Activated T-helper 2 cell treated with anti-CD3 and anti-CD28 coated beads, Interferon-gamma antibody, Interleukin-2, Interleukin-4, amounts not matched to agents 10 μg/mL and 5 μg/mL and 100 μg/mL, durations not matched to agents 14 hours and 24 hours and 36 hours (primary cell): ENCODE results near the gene MYO1H. TPM values are rescaled to one million over a fixed set of nuclear protein-coding genes. Genes with fewer than 3 reads are reported as not detected.

ENCODE experiments used
- DNase-seq: peaks from one replicate; pipeline ENCODE4 v3.0.0; 2021; ENCODE audit warnings: low spot score
- H3K27ac Mint-ChIP-seq: one replicate; pipeline ENCODE4 v1.8.0; 2021; ENCODE audit warnings: mixed read lengths
- H3K27me3 Mint-ChIP-seq: one replicate; pipeline ENCODE4 v1.8.0; 2021; ENCODE audit warnings: low read depth, mixed read lengths
- H3K36me3 Mint-ChIP-seq: one replicate; pipeline ENCODE4 v1.8.0; 2021; ENCODE audit warnings: low read depth, mixed read lengths
- H3K4me1 Mint-ChIP-seq: one replicate; pipeline ENCODE4 v1.8.0; 2021; ENCODE audit warnings: low read depth, mixed read lengths
- H3K4me3 Mint-ChIP-seq: one replicate; pipeline ENCODE4 v1.8.0; 2021; ENCODE audit warnings: low read depth, mild to moderate bottlenecking, moderate library complexity, mixed read lengths
- H3K9me3 Mint-ChIP-seq: one replicate; pipeline ENCODE4 v1.8.0; 2021; ENCODE audit warnings: mixed read lengths
- intact Hi-C: fragments of 100-400 bp; cut with micrococcal nuclease; formaldehyde crosslinking; loops from one replicate; pipeline ENCODE4 v1.15.1; 2023
- total RNA-seq: library from RNA; stranded (reverse); gene quantifications from 2 replicates; pipeline ENCODE4 v1.2.3, GENCODE V29; 2022

The MYO1H gene
- total RNA-seq, 1 donor from 2014 or later, result not detected

GRCh38 chr12:109449845-109450532 is 102.3 kb downstream of the MYO1H start:
- Mint-ChIP-seq H3K27ac (no peak overlapping the region), H3K4me1 (no peaks in the 10 kb centered on the region), H3K27me3 (no peaks in the 10 kb centered on the region), H3K36me3 (peaks cover 40% of the 10 kb centered on the region), H3K9me3 (no peaks in the 10 kb centered on the region), H3K4me3 (no peak overlapping the region)
- intact Hi-C loops, result no loop called here
- no peak for DNase-seq

DNA sequence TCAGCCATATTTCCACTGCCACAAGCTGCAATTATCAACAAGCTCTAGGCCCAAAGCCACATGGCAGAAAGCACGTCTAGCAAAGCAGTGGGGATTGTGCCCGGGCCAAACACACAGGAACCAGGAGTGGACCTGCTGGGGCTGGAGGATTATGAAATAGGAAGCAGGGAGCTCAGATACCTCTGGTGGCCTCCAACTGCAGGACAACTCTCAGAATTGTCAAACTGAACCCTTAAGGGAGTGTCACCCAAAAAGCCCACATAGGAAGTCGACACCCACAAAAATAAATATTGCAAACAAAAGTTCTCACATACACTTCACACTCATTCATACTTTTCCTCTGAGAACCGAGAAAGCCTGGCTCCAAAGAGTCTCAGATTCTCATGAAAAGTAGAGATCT is 103.3 kb downstream of the MYO1H start:
- Mint-ChIP-seq H3K27ac (no peak overlapping the region), H3K36me3 (peaks cover 47% of the 10 kb centered on the region), H3K4me3 (no peak overlapping the region), H3K27me3 (no peaks in the 10 kb centered on the region), H3K4me1 (no peaks in the 10 kb centered on the region), H3K9me3 (no peaks in the 10 kb centered on the region)
- no peak for DNase-seq
- intact Hi-C loops, result no loop called here

- DNase-seq, result no peak
- no peaks in the 10 kb centered on the region for H3K9me3 Mint-ChIP-seq
- H3K27me3 Mint-ChIP-seq, result no peaks in the 10 kb centered on the region
- no peaks in the 10 kb centered on the region for H3K4me1 Mint-ChIP-seq
- H3K27ac Mint-ChIP-seq, result no peak overlapping the region
- intact Hi-C loops, result no loop called here
- H3K36me3 Mint-ChIP-seq, result peaks cover 51% of the 10 kb centered on the region
- no peak overlapping the region for H3K4me3 Mint-ChIP-seq
Measured at GRCh38 chr12:109451400-109451799, 103.7 kb downstream of the MYO1H start.

DNA sequence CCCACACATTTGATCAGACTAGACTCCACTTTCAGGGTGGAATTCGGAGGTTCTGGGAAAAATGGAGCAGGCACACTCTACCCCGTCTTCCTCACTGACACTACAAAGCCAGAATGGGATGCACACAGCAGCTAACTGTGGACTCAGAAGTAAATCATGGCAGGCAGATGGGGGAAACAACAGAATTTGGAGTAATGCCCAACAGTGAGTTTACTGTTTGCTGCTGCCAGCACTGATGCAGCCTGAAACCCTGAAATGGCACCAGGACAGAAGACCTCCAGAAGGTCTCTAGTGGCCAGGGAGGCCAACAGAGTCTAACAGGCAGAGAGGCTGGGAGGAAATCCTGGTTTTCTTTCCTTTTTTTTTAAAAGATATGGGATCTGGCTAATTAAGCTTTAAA is 104.8 kb downstream of the MYO1H start:
- no peak for DNase-seq
- intact Hi-C loops, result no loop called here
- no peaks in the 10 kb centered on the region for H3K27me3 Mint-ChIP-seq
- no peak overlapping the region for H3K4me3 Mint-ChIP-seq
- H3K27ac Mint-ChIP-seq, result no peak overlapping the region
- H3K36me3 Mint-ChIP-seq, result peaks cover 61% of the 10 kb centered on the region
- H3K9me3 Mint-ChIP-seq, result no peaks in the 10 kb centered on the region
- H3K4me1 Mint-ChIP-seq, result no peaks in the 10 kb centered on the region

GRCh38 chr12:109455706-109456105 is 108.0 kb downstream of the MYO1H start:
- no peak overlapping the region for H3K4me3 Mint-ChIP-seq
- no peaks in the 10 kb centered on the region for H3K27me3 Mint-ChIP-seq
- H3K9me3 Mint-ChIP-seq, result no peaks in the 10 kb centered on the region
- no peak overlapping the region for H3K27ac Mint-ChIP-seq
- no peak for DNase-seq
- intact Hi-C loops, result no loop called here
- H3K4me1 Mint-ChIP-seq, result peaks cover 11% of the 10 kb centered on the region
- H3K36me3 Mint-ChIP-seq, result peaks cover 67% of the 10 kb centered on the region

GRCh38 chr12:109458086-109458485 is 110.4 kb downstream of the MYO1H start:
- no peak for DNase-seq
- H3K9me3 Mint-ChIP-seq, result no peaks in the 10 kb centered on the region
- no peaks in the 10 kb centered on the region for H3K27me3 Mint-ChIP-seq
- peak overlapping the region; percentile 85 for H3K27ac Mint-ChIP-seq
- intact Hi-C loops, result no loop called here
- peaks cover 58% of the 10 kb centered on the region for H3K36me3 Mint-ChIP-seq
- no peak overlapping the region for H3K4me3 Mint-ChIP-seq
- H3K4me1 Mint-ChIP-seq, result peaks cover 21% of the 10 kb centered on the region

GRCh38 chr12:109458771-109459208 is 111.1 kb downstream of the MYO1H start:
- intact Hi-C loops, result no loop called here
- Mint-ChIP-seq H3K4me1 (peaks cover 28% of the 10 kb centered on the region), H3K27ac (peak overlapping the region; percentile 63), H3K36me3 (peaks cover 60% of the 10 kb centered on the region), H3K27me3 (no peaks in the 10 kb centered on the region), H3K9me3 (no peaks in the 10 kb centered on the region), H3K4me3 (no peak overlapping the region)
- DNase-seq, result no peak

- intact Hi-C loops, result no loop called here
- peak overlapping the region; percentile 63 for H3K27ac Mint-ChIP-seq
- H3K9me3 Mint-ChIP-seq, result no peaks in the 10 kb centered on the region
Measured at GRCh38 chr12:109459247-109459646, 111.5 kb downstream of the MYO1H start.

GRCh38 chr12:109460538-109460937 is 112.8 kb downstream of the MYO1H start:
- H3K27me3 Mint-ChIP-seq, result no peaks in the 10 kb centered on the region
- H3K27ac Mint-ChIP-seq, result no peak overlapping the region
- no peak for DNase-seq
- H3K36me3 Mint-ChIP-seq, result peaks cover 51% of the 10 kb centered on the region
- H3K9me3 Mint-ChIP-seq, result no peaks in the 10 kb centered on the region
- H3K4me1 Mint-ChIP-seq, result peaks cover 34% of the 10 kb centered on the region
- intact Hi-C loops, result no loop called here
- H3K4me3 Mint-ChIP-seq, result no peak overlapping the region

More at GRCh38 chr12:109459247-109459646, 111.5 kb downstream of the MYO1H start:
- Mint-ChIP-seq H3K4me3 (no peak overlapping the region), H3K27me3 (no peaks in the 10 kb centered on the region), H3K36me3 (peaks cover 56% of the 10 kb centered on the region), H3K4me1 (peaks cover 33% of the 10 kb centered on the region)
- no peak for DNase-seq

GRCh38 chr12:109461049-109461845 is 113.5 kb downstream of the MYO1H start:
- Mint-ChIP-seq H3K9me3 (no peaks in the 10 kb centered on the region), H3K4me3 (no peak overlapping the region), H3K36me3 (peaks cover 44% of the 10 kb centered on the region)

GRCh38 chr12:109461846-109462756 is 114.4 kb downstream of the MYO1H start:
- no peaks in the 10 kb centered on the region for H3K27me3 Mint-ChIP-seq
- no peaks in the 10 kb centered on the region for H3K9me3 Mint-ChIP-seq
- H3K4me3 Mint-ChIP-seq, result no peak overlapping the region
- DNase-seq, result no peak
- intact Hi-C loops, result no loop called here
- H3K36me3 Mint-ChIP-seq, result peaks cover 36% of the 10 kb centered on the region
- H3K27ac Mint-ChIP-seq, result no peak overlapping the region
- peaks cover 34% of the 10 kb centered on the region for H3K4me1 Mint-ChIP-seq

More at GRCh38 chr12:109461049-109461845, 113.5 kb downstream of the MYO1H start:
- DNase-seq, result no peak
- Mint-ChIP-seq H3K27ac (peak overlapping the region; percentile 59), H3K27me3 (no peaks in the 10 kb centered on the region), H3K4me1 (peaks cover 34% of the 10 kb centered on the region)
- intact Hi-C loops, result no loop called here

DNA sequence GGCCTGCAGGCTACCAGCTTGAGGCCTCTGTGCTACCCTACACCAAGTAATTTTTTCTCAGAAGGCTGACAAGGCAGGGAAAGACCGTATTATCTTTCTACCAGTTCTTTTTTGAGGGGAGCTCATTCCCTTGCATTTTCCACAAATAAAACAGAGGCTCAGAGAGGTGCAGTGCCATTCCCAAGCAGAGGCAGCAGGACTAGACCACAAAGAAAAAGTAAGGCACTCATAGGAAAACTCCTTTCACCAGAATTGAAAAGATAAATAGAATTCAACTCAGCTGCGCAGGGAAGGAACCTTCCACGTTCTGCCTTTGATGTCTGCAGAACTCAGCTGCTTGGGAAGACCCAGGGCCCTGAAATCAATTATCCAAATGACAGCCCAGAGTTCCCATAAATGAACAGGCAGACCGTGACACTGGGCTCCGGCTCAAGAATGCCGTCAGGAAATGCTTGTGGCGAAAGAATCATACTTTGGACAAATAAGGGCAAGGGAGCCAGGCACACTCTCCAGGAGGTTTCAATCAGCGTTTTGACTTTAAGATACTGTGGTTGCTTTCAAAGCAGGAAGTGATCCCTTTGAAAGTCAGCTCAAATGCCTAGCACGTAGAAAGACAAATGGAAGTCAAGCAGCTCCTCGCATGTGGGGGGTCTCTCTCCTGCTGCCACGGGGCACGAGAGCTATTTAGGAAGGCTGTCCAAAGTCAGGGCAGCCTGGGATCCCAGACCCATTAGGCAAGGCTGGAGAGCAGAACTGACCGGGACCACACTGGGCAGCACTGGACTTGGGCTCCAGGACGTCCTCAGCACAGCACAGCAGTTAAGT is 115.4 kb downstream of the MYO1H start:
- peak overlapping the region; percentile 30 for H3K27ac Mint-ChIP-seq
- H3K9me3 Mint-ChIP-seq, result no peaks in the 10 kb centered on the region
- H3K27me3 Mint-ChIP-seq, result no peaks in the 10 kb centered on the region
- intact Hi-C loops, result no loop called here
- no peak overlapping the region for H3K4me3 Mint-ChIP-seq
- H3K36me3 Mint-ChIP-seq, result peaks cover 30% of the 10 kb centered on the region
- peaks cover 32% of the 10 kb centered on the region for H3K4me1 Mint-ChIP-seq
- DNase-seq, result no peak
